K562 (cell line): ENCODE measurements around the gene ZNF140. TPM values are rescaled to one million over a fixed set of nuclear protein-coding genes. Genes with fewer than 3 reads are reported as not detected.

ENCODE experiments used
- CC2D1A ChIP-seq: fragments of 450-650 bp; IDR thresholded peaks from 2 replicates; pipeline ENCODE4 v1.6.1; 2017; ENCODE audit warnings: mild to moderate bottlenecking
- CHD7 ChIP-seq: fragments of 200-600 bp; sonication (generic); IDR thresholded peaks from one replicate; pipeline ENCODE4 v1.6.1; 2012; ENCODE audit warnings: mild to moderate bottlenecking, low read depth, low read length, inconsistent platforms
- DIDO1 ChIP-seq: fragments of 450-650 bp; IDR thresholded peaks from 2 replicates; pipeline ENCODE4 v1.6.1; 2016; ENCODE audit warnings: low read depth, missing biosample characterization, missing genetic modification characterization
- EHMT2 ChIP-seq: fragments of 450-650 bp; IDR thresholded peaks from 2 replicates; pipeline ENCODE4 v1.6.1; 2018; ENCODE audit warnings: antibody characterized with exemption
- GATA2 ChIP-seq: sonication (generic); formaldehyde crosslinking; IDR thresholded peaks from 2 replicates; pipeline ENCODE4 v1.4.0; 2020; ENCODE audit warnings: mild to moderate bottlenecking, missing genetic modification reagents
- HDAC1 ChIP-seq, 2 experiments: fragments of 450-650 bp; IDR thresholded peaks; 2 replicates each; pipeline ENCODE4 v1.6.1; 2016 to 2017; ENCODE audit warnings: inconsistent platforms in 1 of 2, mild to moderate bottlenecking in 1 of 2, moderate library complexity in 1 of 2
- HDAC2 ChIP-seq: fragments of 450-650 bp; IDR thresholded peaks from 2 replicates; pipeline ENCODE4 v1.6.1; 2016; ENCODE audit warnings: mild to moderate bottlenecking
- MCM5 ChIP-seq: fragments of 450-650 bp; IDR thresholded peaks from 2 replicates; pipeline ENCODE4 v1.6.1; 2016; ENCODE audit warnings: low read depth
- MTA2 ChIP-seq: fragments of 450-650 bp; IDR thresholded peaks from 2 replicates; pipeline ENCODE4 v1.6.1; 2016; ENCODE audit warnings: low read depth
- NFE2 ChIP-seq: IDR thresholded peaks from 2 replicates; pipeline ENCODE4 v1.6.1; 2014; ENCODE audit warnings: antibody characterized with exemption, low read depth
- RBBP5 ChIP-seq: fragments of 200-600 bp; sonication (generic); IDR thresholded peaks from 2 replicates; pipeline ENCODE4 v1.6.1; 2012; ENCODE audit warnings: borderline replicate concordance, mild to moderate bottlenecking, low read length, control low read depth, inconsistent platforms; ENCODE audit not compliant: insufficient read depth, poor library complexity, severe bottlenecking
- RCOR1 ChIP-seq, 2 experiments: IDR thresholded peaks; 2 replicates each; pipeline ENCODE4 v1.6.1; 2012; ENCODE audit warnings: low read depth in 2 of 2, low read length in 2 of 2, borderline replicate concordance in 1 of 2, improper control_type of control experiment in 1 of 2
- SMAD4 ChIP-seq: fragments of 250-450 bp; sonication (Bioruptor Pico); conservative IDR thresholded peaks from 2 replicates; pipeline ENCODE4 v1.8.0; 2021; ENCODE audit warnings: inconsistent platforms, mild to moderate bottlenecking, moderate library complexity
- SOX6 ChIP-seq: fragments of 450-650 bp; IDR thresholded peaks from 2 replicates; pipeline ENCODE4 v1.6.1; 2014; ENCODE audit warnings: mild to moderate bottlenecking
- TEAD4 ChIP-seq, 2 experiments: sonication (generic) in 1 of 2; formaldehyde crosslinking in 1 of 2; IDR thresholded peaks; 2 replicates each; pipeline versions ENCODE4 v1.6.1 to v1.8.0; 2012 to 2022; ENCODE audit warnings: borderline replicate concordance in 1 of 2, inconsistent platforms in 1 of 2, low read length in 1 of 2, mild to moderate bottlenecking in 1 of 2, missing genetic modification reagents in 1 of 2
- U2AF2 ChIP-seq: fragments of 200-400 bp; formaldehyde crosslinking; optimal IDR thresholded peaks from 2 replicates; pipeline ENCODE3; 2017; ENCODE audit warnings: low read depth, mild to moderate bottlenecking, low read length
- ZZZ3 ChIP-seq: fragments of 450-650 bp; IDR thresholded peaks from 2 replicates; pipeline ENCODE4 v1.6.1; 2016; ENCODE audit warnings: antibody characterized with exemption, mild to moderate bottlenecking, moderate library complexity
- polyA plus RNA-seq, 8 experiments: library from polyadenylated mRNA; depleted of rRNA in 4 of 8; stranded (reverse) in 5 of 8; unstranded in 3 of 8; fragments of >200 nt; fragmentation: Nextera tagmentation in 2 of 8; fragmentation: Illumina TruSeq in 1 of 8; extraction: Ambion mirVana in 2 of 8; extraction: Trizol in 1 of 8; gene quantifications; 2 replicates each; pipeline versions ENCODE4 v1.2.1 to v1.2.3, GENCODE V29; 2011 to 2014; ENCODE audit warnings: inconsistent platforms in 1 of 8, missing spikeins in 1 of 8
- total RNA-seq, 7 experiments: library from RNA; depleted of rRNA in 6 of 7; stranded (reverse); fragments of >200 nt in 6 of 7; fragmentation: Illumina TruSeq in 2 of 7; extraction: Trizol in 2 of 7; gene quantifications; 2 replicates each; pipeline versions ENCODE4 v1.2.1 to v1.2.3, GENCODE V29; 2011 to 2021; ENCODE audit warnings: low replicate concordance in 1 of 7
- TF ChIP-seq, protein P1 (sequence below): fragments of 250-450 bp; sonication (Bioruptor Pico); IDR thresholded peaks from 2 replicates; pipeline ENCODE4 v1.8.0; 2022; ENCODE audit warnings: inconsistent platforms, mild to moderate bottlenecking, moderate library complexity, borderline replicate concordance

Gene ZNF140
- total and polyA plus RNA-seq, 9 of the 15 experiments (the other 6 are each of a cell fraction or from before 2014, with no cell fraction given): 1.6 to 10.9 (median 5.3) TPM

GRCh38 chr12:133135747-133136146, 55.0 kb downstream of the ZNF140 start (continued):
- TF ChIP-seq DIDO1 (tag): no peak
- peak; percentile 50; the same call in 1 of the 2 replicates for TF ChIP-seq EHMT2
- peak; percentile 98 for TF ChIP-seq HDAC2
- TF ChIP-seq MCM5: no peak
- TF ChIP-seq U2AF2: no peak
- peak in 1 of 2 experiments; percentile 98; a peak in 2 of 4 replicates for TF ChIP-seq HDAC1 (IDR thresholded peaks at IDR 0.05)
- TF ChIP-seq SMAD4 (CRISPR knock-in tag): peak; percentile 57; the same call in 1 of the 2 replicates
- TF ChIP-seq CC2D1A: no peak
- TF ChIP-seq MTA2: peak; percentile 85
- no peak for TF ChIP-seq RBBP5
- TF ChIP-seq CHD7: no peak
- no peak for TF ChIP-seq ZZZ3
- TF ChIP-seq, protein P1, sequence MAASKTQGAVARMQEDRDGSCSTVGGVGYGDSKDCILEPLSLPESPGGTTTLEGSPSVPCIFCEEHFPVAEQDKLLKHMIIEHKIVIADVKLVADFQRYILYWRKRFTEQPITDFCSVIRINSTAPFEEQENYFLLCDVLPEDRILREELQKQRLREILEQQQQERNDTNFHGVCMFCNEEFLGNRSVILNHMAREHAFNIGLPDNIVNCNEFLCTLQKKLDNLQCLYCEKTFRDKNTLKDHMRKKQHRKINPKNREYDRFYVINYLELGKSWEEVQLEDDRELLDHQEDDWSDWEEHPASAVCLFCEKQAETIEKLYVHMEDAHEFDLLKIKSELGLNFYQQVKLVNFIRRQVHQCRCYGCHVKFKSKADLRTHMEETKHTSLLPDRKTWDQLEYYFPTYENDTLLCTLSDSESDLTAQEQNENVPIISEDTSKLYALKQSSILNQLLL: no peak
- TF ChIP-seq NFE2: no peak
- TF ChIP-seq SOX6: peak; percentile 94
- TF ChIP-seq GATA2 (CRISPR knock-in tag): peak; percentile 74
- peak; percentile 88 for TF ChIP-seq TEAD4 (IDR thresholded peaks at IDR 0.05; ENCODE audit: low read length)
- TF ChIP-seq TEAD4 (CRISPR knock-in tag; IDR thresholded peaks at IDR 0.05; ENCODE audit: borderline replicate concordance): no peak
- peak; percentile 91 to 99 for TF ChIP-seq RCOR1 (IDR thresholded peaks at IDR 0.05; ENCODE audit: borderline replicate concordance in 1 of 2, low read depth in 2 of 2, low read length in 2 of 2)
